Body of pancreas (tissue), 4 donors: ENCODE measurements around the gene ZNF365.

Experiments
- POLR2A ChIP-seq, 3 donors: fragments of 450-650 bp; IDR thresholded peaks; one replicate each; pipeline ENCODE4 v1.6.1; 2016; ENCODE audit warnings: antibody characterized with exemption in 3 of 3, mild to moderate bottlenecking in 2 of 3
- TF ChIP-seq, protein P1 (sequence below), 7 experiments: fragments of 450-650 bp in 4 of 7; fragments of 200-600 bp in 3 of 7; sonication (generic) in 3 of 7; IDR thresholded peaks; one replicate each; pipeline ENCODE4 v1.5.1; 2016 to 2019; ENCODE audit warnings: antibody characterized with exemption in 7 of 7

- no peak for TF ChIP-seq POLR2A (IDR thresholded peaks at IDR 0.05)
- TF ChIP-seq, protein P1, sequence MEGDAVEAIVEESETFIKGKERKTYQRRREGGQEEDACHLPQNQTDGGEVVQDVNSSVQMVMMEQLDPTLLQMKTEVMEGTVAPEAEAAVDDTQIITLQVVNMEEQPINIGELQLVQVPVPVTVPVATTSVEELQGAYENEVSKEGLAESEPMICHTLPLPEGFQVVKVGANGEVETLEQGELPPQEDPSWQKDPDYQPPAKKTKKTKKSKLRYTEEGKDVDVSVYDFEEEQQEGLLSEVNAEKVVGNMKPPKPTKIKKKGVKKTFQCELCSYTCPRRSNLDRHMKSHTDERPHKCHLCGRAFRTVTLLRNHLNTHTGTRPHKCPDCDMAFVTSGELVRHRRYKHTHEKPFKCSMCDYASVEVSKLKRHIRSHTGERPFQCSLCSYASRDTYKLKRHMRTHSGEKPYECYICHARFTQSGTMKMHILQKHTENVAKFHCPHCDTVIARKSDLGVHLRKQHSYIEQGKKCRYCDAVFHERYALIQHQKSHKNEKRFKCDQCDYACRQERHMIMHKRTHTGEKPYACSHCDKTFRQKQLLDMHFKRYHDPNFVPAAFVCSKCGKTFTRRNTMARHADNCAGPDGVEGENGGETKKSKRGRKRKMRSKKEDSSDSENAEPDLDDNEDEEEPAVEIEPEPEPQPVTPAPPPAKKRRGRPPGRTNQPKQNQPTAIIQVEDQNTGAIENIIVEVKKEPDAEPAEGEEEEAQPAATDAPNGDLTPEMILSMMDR (IDR thresholded peaks at IDR 0.05): no peak
Observed at GRCh38 chr10:62384057-62384446, 9.9 kb downstream of the ZNF365 start.
